Subcutaneous adipose tissue (tissue), 4 donors: ENCODE data around the gene RASL11B. TPM values are rescaled to one million over a fixed set of nuclear protein-coding genes. Genes with fewer than 3 reads are reported as not detected.

Experiments
- CTCF ChIP-seq: fragments of 450-650 bp; IDR thresholded peaks from one replicate; pipeline ENCODE4 v1.5.1; 2016; ENCODE audit warnings: low read depth, mild to moderate bottlenecking, control low read depth, antibody characterized with exemption, moderate library complexity
- total RNA-seq, 4 donors: library from RNA; depleted of rRNA; stranded (reverse); fragments of >200 nt; gene quantifications; one replicate each; pipeline ENCODE4 v1.1.0, GENCODE V29; 2016

RASL11B gene
- total RNA-seq, 4 donors from 2014 or later = 0.66 to 2.4 TPM; not detected in 2

- no peak for TF ChIP-seq CTCF
Observed at GRCh38 chr4:52856801-52857200, 5.3 kb upstream of the RASL11B start.

- TF ChIP-seq CTCF = no peak
Observed at GRCh38 chr4:52860361-52860760, 1.8 kb upstream of the RASL11B start.

DNA sequence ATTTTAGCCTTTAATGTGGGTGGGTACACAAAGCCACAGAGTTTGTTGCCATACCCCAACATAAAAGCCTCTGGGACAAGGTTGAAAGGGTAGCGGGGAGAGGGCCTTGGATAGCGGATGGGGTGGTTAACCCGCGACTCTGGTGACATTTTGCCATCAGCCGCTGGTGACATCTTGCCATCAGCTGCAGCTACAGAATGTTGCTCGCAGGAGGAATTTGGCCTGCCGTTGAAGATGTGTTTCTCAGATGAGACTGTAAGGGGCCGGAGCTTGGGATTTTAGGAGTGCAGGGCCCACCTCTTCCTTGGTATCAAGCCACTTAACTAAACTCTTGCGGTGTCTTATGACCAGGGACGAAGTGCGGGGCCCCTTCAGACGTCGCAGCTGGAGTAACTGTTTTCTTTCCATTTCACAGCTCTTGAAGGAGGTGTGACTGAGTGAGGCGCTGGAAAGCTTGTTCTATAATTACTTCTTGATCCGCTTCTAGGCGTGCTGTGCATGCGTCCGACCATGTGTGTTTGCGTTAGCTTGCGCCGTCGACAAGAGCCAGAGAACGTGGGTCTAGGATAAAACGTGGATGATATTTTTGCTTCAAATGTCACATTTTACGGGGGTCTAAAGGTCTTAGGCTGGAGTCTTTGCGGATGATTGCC lies 820 bp upstream of the RASL11B start:
- no peak for TF ChIP-seq CTCF

DNA sequence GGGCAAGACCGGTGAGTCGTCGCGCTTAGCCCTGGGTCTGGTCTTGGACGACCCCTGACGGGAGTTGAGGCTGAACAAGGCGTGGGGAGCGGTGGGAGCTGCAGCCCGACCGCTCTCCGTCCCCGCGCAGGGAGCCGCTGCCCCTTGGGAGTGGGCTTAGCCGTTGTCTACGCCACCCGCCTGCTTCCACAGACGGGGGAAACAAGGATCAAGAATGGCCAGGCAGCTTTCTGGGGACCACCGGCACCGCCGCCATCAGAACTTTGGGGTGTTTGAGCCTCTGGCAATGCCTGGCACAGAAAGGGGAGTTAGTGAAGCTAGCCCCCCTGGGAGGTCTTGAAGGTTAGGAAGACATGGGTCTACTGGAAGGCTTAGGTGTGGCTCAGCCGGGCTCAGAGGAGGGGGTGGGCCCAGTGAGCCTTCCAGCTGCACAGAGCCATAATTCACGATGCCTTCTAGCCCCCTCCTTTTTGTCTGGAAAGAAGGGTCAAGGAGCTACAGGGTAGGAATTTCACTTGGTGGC lies 583 bp downstream of the RASL11B start:
- no peak for TF ChIP-seq CTCF

DNA sequence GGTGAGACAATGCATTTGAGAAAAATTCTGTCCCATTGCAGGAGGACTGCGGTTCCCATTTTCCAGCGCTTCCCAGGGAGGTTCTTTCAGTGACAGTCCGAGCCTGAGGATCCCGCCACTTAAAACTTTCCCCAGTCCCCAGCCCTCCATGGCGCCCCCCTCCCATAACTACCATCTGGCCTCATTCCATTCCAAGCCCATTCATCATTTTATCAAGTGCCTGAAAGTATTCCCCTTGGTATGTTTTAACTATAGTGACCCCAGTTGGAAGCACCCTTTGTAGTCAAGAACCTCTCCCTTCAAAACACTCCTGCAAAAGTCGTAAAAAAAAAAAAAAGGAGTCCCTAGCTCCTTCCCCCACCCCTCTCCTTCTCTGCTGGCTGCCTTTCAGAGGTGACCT lies 1.2 kb downstream of the RASL11B start:
- no peak for TF ChIP-seq CTCF

GRCh38 chr4:52864793-52865192 lies 2.7 kb downstream of the RASL11B start:
- TF ChIP-seq CTCF = no peak

DNA sequence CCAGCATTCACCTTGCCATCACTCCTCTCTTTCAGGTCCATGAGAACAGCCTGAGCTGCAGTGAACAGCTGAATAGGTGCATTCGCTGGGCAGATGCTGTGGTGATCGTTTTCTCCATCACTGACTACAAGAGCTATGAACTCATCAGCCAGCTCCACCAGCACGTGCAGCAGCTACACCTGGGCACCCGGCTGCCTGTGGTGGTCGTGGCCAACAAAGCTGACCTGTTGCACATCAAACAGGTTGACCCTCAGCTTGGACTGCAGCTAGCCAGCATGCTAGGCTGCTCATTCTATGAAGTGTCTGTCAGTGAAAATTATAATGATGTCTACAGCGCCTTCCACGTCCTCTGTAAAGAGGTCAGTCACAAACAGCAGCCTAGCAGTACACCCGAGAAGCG lies 3.2 kb downstream of the RASL11B start:
- TF ChIP-seq CTCF = no peak
